Anterior cingulate cortex (tissue), 58 donors: ENCODE measurements around the gene CC2D2B.
"Not testable (repeated sequence)": the region's sequence is repeated elsewhere in the genome, so short reads cannot be mapped to it uniquely, and the experiment has no call there.

Experiments used
- DNase-seq, 58 donors: peaks; one replicate each; lab custom pipeline; 2025; lab: John Stamatoyannopoulos, UW

CC2D2B gene

DNA sequence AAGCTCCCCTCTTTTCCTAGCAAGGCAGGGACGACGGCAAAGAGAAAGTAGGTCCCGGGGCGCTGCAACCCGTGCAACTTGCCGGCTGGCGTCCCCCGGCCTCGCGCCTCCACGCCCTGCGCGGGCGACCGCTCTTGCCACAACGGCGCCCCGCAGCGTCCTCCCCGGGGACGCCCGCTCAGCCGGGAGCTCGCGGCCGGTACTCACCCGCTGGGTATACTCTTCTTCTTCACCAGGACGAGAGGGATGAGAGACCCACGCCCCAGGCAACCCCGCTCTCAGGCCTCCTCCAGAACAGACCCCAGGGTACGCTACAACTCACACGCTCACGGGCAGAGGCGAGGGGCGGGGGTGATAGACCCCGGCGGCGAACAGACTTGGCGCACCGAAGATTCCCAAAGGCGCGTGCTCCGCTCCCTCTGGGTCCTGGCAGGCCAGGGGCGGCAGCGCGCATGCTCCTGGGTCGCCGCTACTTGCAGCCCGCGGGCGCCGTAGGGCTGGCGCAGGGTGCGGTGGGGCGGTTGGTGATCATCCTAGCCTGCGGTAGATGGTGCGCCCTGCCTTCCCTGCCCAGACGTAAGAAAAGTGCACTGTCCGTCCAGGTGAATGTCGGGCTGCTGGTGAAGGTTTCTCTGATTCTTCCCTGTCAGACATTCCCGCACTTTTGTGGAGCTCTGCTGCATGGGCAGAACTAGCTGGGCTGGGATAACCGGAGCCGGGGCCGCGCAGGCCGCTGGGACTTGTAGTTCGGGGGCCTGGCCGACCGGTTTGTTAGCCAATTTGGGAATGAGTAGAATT, at the start of gene CC2D2B:
CC2D2B (plus strand) TSS at position 520 of the 798 bp plus-strand sequence. CDS start 3,349 bp downstream, outside the sequence.
- peak; percentile 9 to 96 (median 87) for DNase-seq

GRCh38 chr10:95860166-95860940, 47.4 kb upstream of the CC2D2B start:
- DNase-seq = no peak

GRCh38 chr10:95861386-95861785, 46.4 kb upstream of the CC2D2B start:
- DNase-seq = no peak

GRCh38 chr10:95864906-95865813, 42.6 kb upstream of the CC2D2B start:
- DNase-seq = peak in 35 of 58 donors; percentile 1 to 65 (median 14)

DNA sequence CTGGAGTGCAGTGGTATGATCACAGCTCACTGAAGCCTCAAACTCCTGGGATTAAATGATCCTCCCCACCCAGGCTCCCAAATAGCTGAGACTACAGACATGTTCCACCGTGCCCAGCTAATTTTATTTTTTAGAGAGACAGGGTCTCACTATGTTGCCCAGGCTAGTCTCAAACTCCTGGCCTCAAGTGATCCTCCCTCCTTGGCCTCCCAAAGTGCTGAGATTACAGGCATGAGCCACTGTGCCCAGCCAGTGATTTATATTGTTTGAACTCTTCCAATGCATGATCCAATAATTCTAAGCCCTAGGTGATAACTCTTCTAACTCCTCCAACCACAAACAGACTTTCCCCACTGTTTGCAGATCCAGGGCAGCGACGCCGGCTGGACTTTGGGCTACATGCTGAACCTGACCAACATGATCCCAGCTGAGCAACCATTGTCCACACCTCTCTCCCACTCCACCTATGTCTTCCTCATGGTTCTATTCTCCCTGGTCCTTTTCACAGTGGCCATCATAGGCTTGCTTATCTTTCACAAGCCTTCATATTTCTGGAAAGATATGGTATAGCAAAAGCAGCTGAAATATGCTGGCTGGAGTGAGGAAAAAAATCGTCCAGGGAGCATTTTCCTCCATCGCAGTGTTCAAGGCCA, 41.8 kb upstream of the CC2D2B start:
- peak in 1 of 58 donors; percentile 3 for DNase-seq

GRCh38 chr10:95866467-95866842, 41.3 kb upstream of the CC2D2B start:
- no peak for DNase-seq

DNA sequence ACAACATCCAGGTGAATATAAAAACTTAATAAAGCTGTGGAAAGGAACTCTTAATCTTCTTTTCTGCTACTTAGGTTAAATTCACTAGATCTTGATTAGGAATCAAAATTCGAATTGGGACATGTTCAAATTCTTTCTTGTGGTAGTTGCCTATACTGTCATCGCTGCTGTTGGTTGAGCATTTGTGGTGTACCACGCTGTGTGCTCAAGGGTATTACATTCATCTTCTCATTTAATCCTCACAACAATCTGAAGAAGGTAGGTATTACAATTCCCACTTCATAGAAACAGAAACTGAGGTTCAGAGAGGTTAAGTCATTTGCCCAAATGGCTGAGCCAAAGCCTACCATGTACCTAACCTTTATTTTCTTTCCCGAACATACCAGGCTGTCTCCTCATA, 39.9 kb upstream of the CC2D2B start:
- DNase-seq = no peak

GRCh38 chr10:95872158-95872711, 35.5 kb upstream of the CC2D2B start:
- no peak for DNase-seq

- no peak for DNase-seq
Measured at GRCh38 chr10:95873139-95873538, 34.6 kb upstream of the CC2D2B start.

DNA sequence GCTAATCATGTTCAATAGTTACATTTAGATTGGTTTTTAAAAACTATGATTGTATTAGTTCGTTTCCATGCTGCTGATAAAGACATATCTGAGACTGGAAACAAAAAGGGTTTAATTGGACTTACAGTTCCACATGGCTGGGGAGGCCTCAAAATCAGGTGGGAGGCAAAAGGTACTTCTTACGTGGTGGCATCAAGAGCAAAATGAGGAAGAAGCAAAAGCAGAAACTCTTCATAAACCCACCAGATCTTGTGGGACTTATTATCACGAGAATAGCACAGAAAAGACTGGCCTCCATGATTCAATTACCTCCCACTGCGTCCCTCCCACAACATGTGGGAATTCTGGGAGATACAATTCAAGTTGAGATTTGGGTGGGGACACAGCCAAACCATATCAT, 34.1 kb upstream of the CC2D2B start:
- DNase-seq = no peak

- not testable (repeated sequence) for DNase-seq
Measured at GRCh38 chr10:95874783-95875182, 33.0 kb upstream of the CC2D2B start.

GRCh38 chr10:95876756-95877155, 31.0 kb upstream of the CC2D2B start:
- DNase-seq = no peak

DNA sequence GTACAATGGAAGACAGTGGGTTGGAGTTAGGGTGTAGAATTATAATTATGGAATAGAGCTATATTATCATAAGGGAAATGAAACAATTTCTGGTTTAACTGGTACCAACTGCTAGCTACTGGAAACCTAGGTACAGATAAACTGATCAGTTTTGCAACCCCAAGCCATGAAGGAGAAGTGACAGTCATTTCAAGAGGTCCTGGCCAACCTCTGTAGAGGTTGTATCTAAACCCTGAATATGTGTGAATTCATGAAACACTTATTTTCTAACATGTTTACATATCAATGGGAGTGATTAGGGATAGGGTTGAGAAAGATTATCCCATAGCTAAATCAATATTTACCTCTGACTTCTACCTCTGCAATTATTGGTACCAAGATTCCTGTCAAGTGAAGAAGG, 29.9 kb upstream of the CC2D2B start:
- no peak for DNase-seq

DNA sequence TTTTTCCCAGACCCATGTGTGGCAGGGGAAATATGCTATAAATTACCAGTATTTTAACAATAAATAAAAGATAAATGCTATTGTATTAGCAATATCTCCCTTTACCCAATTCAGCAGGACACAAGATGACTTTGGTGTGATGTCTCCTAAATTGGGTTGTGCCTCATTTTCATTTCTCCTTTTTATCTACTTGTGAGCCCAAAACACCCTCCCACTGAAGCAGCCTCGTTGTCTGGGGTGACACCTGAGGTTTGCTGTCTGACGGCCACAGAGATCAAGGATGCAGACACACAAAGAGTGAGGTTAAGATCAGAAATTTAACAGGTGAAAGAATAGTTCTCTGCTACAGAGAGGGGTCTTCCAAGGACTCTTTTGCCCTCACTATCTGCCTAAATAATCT, 27.1 kb upstream of the CC2D2B start:
- no peak for DNase-seq

GRCh38 chr10:95881316-95881715, 26.5 kb upstream of the CC2D2B start:
- no peak for DNase-seq

DNA sequence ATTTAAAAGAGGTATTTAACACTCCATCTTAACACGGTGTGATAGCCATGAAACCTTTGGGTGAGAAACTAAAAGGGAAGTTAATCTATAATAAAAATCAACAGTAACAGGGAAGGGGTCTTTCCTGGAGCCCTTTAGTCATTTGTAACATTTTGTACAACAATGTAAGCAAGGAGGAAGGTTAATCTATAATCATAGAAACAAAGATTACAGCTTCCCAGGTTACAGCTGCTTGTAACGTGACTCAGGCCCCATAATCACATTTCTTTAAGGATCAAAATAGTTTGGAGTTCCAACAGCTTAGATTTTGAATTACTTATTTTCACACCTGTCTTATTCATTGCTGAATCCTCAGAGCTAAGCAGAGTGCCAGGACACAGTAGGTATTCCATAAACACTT, 17.9 kb upstream of the CC2D2B start:
- DNase-seq = no peak

DNA sequence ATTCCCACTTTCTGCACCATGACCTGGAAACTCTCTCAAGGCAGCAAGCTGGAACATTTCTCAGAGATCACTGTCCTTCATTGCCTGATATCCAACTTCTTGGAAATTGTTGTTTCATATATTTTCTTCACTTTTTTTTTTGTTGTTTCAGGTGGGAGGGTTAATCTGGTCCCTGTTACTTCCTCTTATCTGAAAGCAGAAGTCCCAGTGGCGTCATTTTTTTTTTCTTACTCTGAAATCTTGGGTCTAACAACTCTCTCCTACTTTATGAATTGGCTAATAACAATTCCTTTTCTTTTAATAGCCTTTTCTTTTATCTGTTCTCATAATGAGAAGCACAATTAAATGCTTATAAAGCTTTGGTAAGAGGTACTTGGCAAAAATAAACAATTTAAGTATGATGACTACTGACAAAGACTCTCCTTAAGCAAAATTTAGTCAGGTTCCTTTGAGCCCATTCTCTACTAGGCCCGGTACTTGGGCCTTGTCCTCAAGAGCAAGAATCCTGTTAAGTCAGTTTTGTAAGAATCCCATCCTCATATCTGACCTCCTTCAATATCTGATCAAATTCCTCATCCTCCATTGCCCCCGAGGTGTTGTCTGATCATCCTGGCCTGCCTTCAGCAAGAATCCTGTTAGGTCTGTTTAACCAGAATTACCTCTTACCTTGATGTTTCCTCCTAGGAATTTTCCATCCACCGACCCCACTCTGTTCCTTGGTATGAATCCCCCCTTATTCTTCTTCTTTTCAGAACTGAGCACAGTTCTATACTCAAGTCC, 11.5 kb upstream of the CC2D2B start:
- no peak for DNase-seq

GRCh38 chr10:95905897-95906580, 1.7 kb upstream of the CC2D2B start:
- DNase-seq = not testable (repeated sequence)
